NCI-H2171 (cell line): ENCODE measurements around the gene LRBA.

Experiments
- DNase-seq: peaks from one replicate; lab custom pipeline; 2025; lab: John Stamatoyannopoulos, UW

Gene LRBA

GRCh38 chr4:150875367-150875766, 139.7 kb downstream of the LRBA start:
- no peak for DNase-seq

GRCh38 chr4:150874338-150875226, 140.5 kb downstream of the LRBA start:
- no peak for DNase-seq

GRCh38 chr4:150867148-150867547, 147.9 kb downstream of the LRBA start:
- DNase-seq = peak; percentile 61

GRCh38 chr4:150863456-150863855, 151.6 kb downstream of the LRBA start:
- DNase-seq = no peak

- DNase-seq = no peak
These were observed 152.3 kb downstream of the LRBA start for GRCh38 chr4:150862829-150863228.

- no peak for DNase-seq
These were observed 155.6 kb downstream of the LRBA start for GRCh38 chr4:150859453-150859852.

GRCh38 chr4:150855981-150856510, 159.0 kb downstream of the LRBA start:
- no peak for DNase-seq

GRCh38 chr4:150854600-150854999, 160.5 kb downstream of the LRBA start:
- no peak for DNase-seq

- no peak for DNase-seq
These were observed 161.2 kb downstream of the LRBA start for GRCh38 chr4:150853882-150854281.

GRCh38 chr4:150852216-150852615, 162.9 kb downstream of the LRBA start:
- DNase-seq = no peak

- no peak for DNase-seq
These were observed 166.1 kb downstream of the LRBA start for GRCh38 chr4:150849016-150849415.

GRCh38 chr4:150828159-150828558, 186.9 kb downstream of the LRBA start:
- DNase-seq = no peak

GRCh38 chr4:150827226-150827625, 187.9 kb downstream of the LRBA start:
- no peak for DNase-seq

GRCh38 chr4:150826306-150826705, 188.8 kb downstream of the LRBA start:
- DNase-seq = no peak

- DNase-seq = no peak
These were observed 192.7 kb downstream of the LRBA start for GRCh38 chr4:150822407-150822806.

GRCh38 chr4:150821641-150822040, 193.4 kb downstream of the LRBA start:
- no peak for DNase-seq

- no peak for DNase-seq
These were observed 194.7 kb downstream of the LRBA start for GRCh38 chr4:150820409-150820808.

GRCh38 chr4:150818661-150819060, 196.4 kb downstream of the LRBA start:
- no peak for DNase-seq

GRCh38 chr4:150817804-150818528, 197.1 kb downstream of the LRBA start:
- no peak for DNase-seq

GRCh38 chr4:150817017-150817416, 198.1 kb downstream of the LRBA start:
- no peak for DNase-seq

GRCh38 chr4:150816491-150816890, 198.6 kb downstream of the LRBA start:
- DNase-seq = no peak

- DNase-seq = no peak
These were observed 200.2 kb downstream of the LRBA start for GRCh38 chr4:150814873-150815272.
